ENCODE results near the gene MGAT5B. TPM values are rescaled to one million over a fixed set of nuclear protein-coding genes. Genes with fewer than 3 reads are reported as not detected.

MGAT5B gene
- total and polyA plus RNA-seq, 2 experiments from 2014 or later = 1.6 to 10.0 TPM

DNA sequence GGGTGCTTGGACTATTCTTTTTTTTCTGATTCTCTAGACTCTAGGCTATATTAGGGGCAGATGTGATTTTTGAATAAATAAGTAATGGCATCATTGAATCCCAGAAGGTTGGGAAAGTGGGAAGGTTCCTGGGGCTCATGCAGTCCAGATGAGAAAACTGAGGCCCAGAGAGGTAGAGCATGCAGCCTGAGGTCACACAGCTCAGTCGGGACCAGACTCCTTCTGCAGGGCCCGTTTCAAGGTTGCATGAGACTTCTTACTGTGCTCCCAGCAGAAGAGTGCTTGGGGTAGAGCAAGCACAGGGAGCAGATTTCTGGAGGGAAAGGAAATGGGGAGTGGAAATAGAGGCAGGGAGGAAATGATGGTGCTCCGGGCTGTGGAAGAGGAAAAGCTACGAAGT is 59.8 kb downstream of the MGAT5B start:
- Mint-ChIP-seq H3K36me3 (ENCODE audit: low read depth) (no peaks in the 10 kb centered on the region), H3K27me3 (ENCODE audit: insufficient read depth, low read depth, poor library complexity) (peaks cover 11% of the 10 kb centered on the region), H3K4me3 (no peak overlapping the region), H3K9me3 (peaks cover 4% of the 10 kb centered on the region; the same call in 2 of the 3 replicates), H3K4me1 (peaks cover 3% of the 10 kb centered on the region; the same call in 1 of the 3 replicates), H3K27ac (no peak overlapping the region)
- Histone ChIP-seq H3K4me1 (ENCODE audit: insufficient read depth) (no peaks in the 10 kb centered on the region), H3K4me2 (no peak overlapping the region), H3K36me3 (ENCODE audit: insufficient read depth) (no peaks in the 10 kb centered on the region), H4K20me1 (replicated peaks; ENCODE audit: insufficient read depth) (no peaks in the 10 kb centered on the region; the same call in 1 of the 2 replicates), H3K27ac (ENCODE audit: low read depth) (no peak overlapping the region), H3K9me2 (ENCODE audit: insufficient read depth) (no peaks in the 10 kb centered on the region), H3K79me2 (replicated peaks; ENCODE audit: insufficient read depth) (no peaks in the 10 kb centered on the region), H3F3A (replicated peaks; ENCODE audit: low read depth) (0 out of 2 replicates have a peak, but pooled peaks cover 2% of the 10 kb centered on the region), H3K4me3 (no peak overlapping the region), H3K27me3 (ENCODE audit: insufficient read depth) (no peaks in the 10 kb centered on the region), H2AFZ (no peak overlapping the region)
- TF ChIP-seq CREB1 (CRISPR knock-in tag; IDR thresholded peaks at IDR 0.05; ENCODE audit: low read depth) (no peak), ZNF462 (CRISPR knock-in tag; IDR thresholded peaks at IDR 0.05) (no peak), REST (IDR thresholded peaks at IDR 0.05; ENCODE audit: unreplicated experiment) (no peak), STAT1 (IDR thresholded peaks at IDR 0.05; ENCODE audit: unreplicated experiment) (no peak), JUNB (IDR thresholded peaks at IDR 0.05; ENCODE audit: unreplicated experiment) (no peak), EZH2 (IDR thresholded peaks at IDR 0.05; ENCODE audit: low read depth, unreplicated experiment) (no peak), ZNF114 (CRISPR knock-in tag; IDR thresholded peaks at IDR 0.05) (no peak), NANOG (IDR thresholded peaks at IDR 0.05; ENCODE audit: borderline replicate concordance) (no peak), ETS1 (IDR thresholded peaks at IDR 0.05) (no peak), ZNF331 (CRISPR knock-in tag; IDR thresholded peaks at IDR 0.05; ENCODE audit: low read depth) (no peak), EZH2phosphoT487 (IDR thresholded peaks at IDR 0.05; ENCODE audit: unreplicated experiment) (no peak), POLR2AphosphoS5 (IDR thresholded peaks at IDR 0.05; ENCODE audit: low read depth) (no peak), CTCF (conservative IDR thresholded peaks at IDR 0.05; ENCODE audit: low read depth in 2 of 2) (no peak)
- DNase-seq (ENCODE audit: low spot score) (no peak), ATAC-seq (no peak)
